Mucosa of descending colon (tissue), 3 donors: ENCODE results near the gene KIF18A. TPM values are rescaled to one million over a fixed set of nuclear protein-coding genes. Genes with fewer than 3 reads are reported as not detected.

ENCODE experiments used
- ATAC-seq: fragments of 200-7000 bp; cut with Tn5 transposase; one replicate; pipeline ENCODE4 v1.9.1; 2020; ENCODE audit warnings: mild to moderate bottlenecking, moderate library complexity
- DNase-seq, 3 donors: peaks; one replicate each; pipeline ENCODE4 v3.0.0-alpha.2; 2020
- H3K36me3 ChIP-seq: fragments of 200-600 bp; one replicate; pipeline ENCODE4 v1.8.0; 2021; ENCODE audit warnings: low read depth, mild to moderate bottlenecking
- H3K4me1 ChIP-seq: fragments of 200-600 bp; one replicate; pipeline ENCODE4 v1.8.0; 2021; ENCODE audit warnings: low read depth, mild to moderate bottlenecking
- H3K4me3 ChIP-seq: fragments of 200-600 bp; one replicate; pipeline ENCODE4 v1.8.0; 2021; ENCODE audit warnings: mild to moderate bottlenecking
- H3K9me3 ChIP-seq: fragments of 200-600 bp; one replicate; pipeline ENCODE4 v1.8.0; 2021; ENCODE audit warnings: mild to moderate bottlenecking
- CTCF ChIP-seq: fragments of 200-600 bp; IDR thresholded peaks from one replicate; pipeline ENCODE4 v1.8.0; 2022; ENCODE audit warnings: antibody characterized with exemption, mild to moderate bottlenecking
- intact Hi-C, 2 donors: fragments of 100-400 bp; cut with DNase I in 1 of 2; cut with micrococcal nuclease in 1 of 2; formaldehyde crosslinking; loops; one replicate each; pipeline versions ENCODE4 v1.11.0 to v1.11.1; 2022; cut with DNase I, micrococcal nuclease
- microRNA-seq: library from miRNA; unstranded; fragments of <30 nt; microRNA quantifications from one replicate; pipeline ENCODE4, GENCODE V29; 2019
- total RNA-seq, 3 donors: library from RNA; stranded (reverse); fragmentation: NEBNext Ultra II Directional in 2 of 3; extraction: Animal tissue kit (Norgen Biotek cat#: 25700) in 2 of 3; gene quantifications; one replicate each; pipeline versions ENCODE4 v1.2.1 to v1.2.4, GENCODE V29; 2021 to 2023
- donor health status: DM: no; HTN: no; CAD: no; lungs with moderate emphysema.
- donor health status: DM: no; HTN: no; CAD: no.
- donor health status: DM: no; HTN: yes; CAD: no.

The KIF18A gene
- total RNA-seq, 3 donors from 2014 or later, result 1.9 to 4.3 (median 2.5) TPM

GRCh38 chr11:27977031-27977430 is 130.9 kb downstream of the KIF18A start:
- no peak for ATAC-seq
- Histone ChIP-seq H3K9me3 (no peaks in the 10 kb centered on the region), H3K4me3 (no peak overlapping the region), H3K4me1 (no peaks in the 10 kb centered on the region), H3K36me3 (no peaks in the 10 kb centered on the region)
- no peak for TF ChIP-seq CTCF
- intact Hi-C loops, result no loop called here
- DNase-seq, result no peak

GRCh38 chr11:27976262-27976661 is 131.7 kb downstream of the KIF18A start:
- ATAC-seq (no peak), DNase-seq (no peak)
- Histone ChIP-seq H3K4me1 (no peaks in the 10 kb centered on the region), H3K4me3 (no peak overlapping the region), H3K36me3 (no peaks in the 10 kb centered on the region), H3K9me3 (no peaks in the 10 kb centered on the region)
- TF ChIP-seq CTCF, result no peak
- intact Hi-C loops, result no loop called here

GRCh38 chr11:27973851-27974536 is 134.0 kb downstream of the KIF18A start:
- no peak for TF ChIP-seq CTCF
- no peaks in the 10 kb centered on the region for H3K36me3 ChIP-seq
- ATAC-seq, result no peak

GRCh38 chr11:27972522-27973170 is 135.3 kb downstream of the KIF18A start:
- Histone ChIP-seq H3K9me3 (no peaks in the 10 kb centered on the region), H3K36me3 (no peaks in the 10 kb centered on the region), H3K4me3 (no peak overlapping the region), H3K4me1 (no peaks in the 10 kb centered on the region)
- intact Hi-C loops, result no loop called here
- ATAC-seq (no peak), DNase-seq (no peak)
- TF ChIP-seq CTCF, result no peak

More at GRCh38 chr11:27973851-27974536, 134.0 kb downstream of the KIF18A start:
- DNase-seq, result no peak
- Histone ChIP-seq H3K9me3 (no peaks in the 10 kb centered on the region), H3K4me1 (no peaks in the 10 kb centered on the region), H3K4me3 (no peak overlapping the region)
- intact Hi-C loops, result no loop called here

GRCh38 chr11:27971171-27971570 is 136.8 kb downstream of the KIF18A start:
- intact Hi-C loops, result no loop called here
- DNase-seq (no peak), ATAC-seq (no peak)
- no peaks in the 10 kb centered on the region for H3K4me1 ChIP-seq
- TF ChIP-seq CTCF, result no peak
- H3K9me3 ChIP-seq, result no peaks in the 10 kb centered on the region
- no peaks in the 10 kb centered on the region for H3K36me3 ChIP-seq
- H3K4me3 ChIP-seq, result no peak overlapping the region

Small RNA genes within 50 kb of the gene (microRNA-seq; reads per million reads assigned to microRNA genes)
- gene MIR610, result not detected

Other genes with a start within 250 kb of the KIF18A start
- 10 to 100 TPM; 16.4 to 23.2 (median 17.1) TPM for gene METTL15, start 232 bp upstream of the KIF18A start, total RNA-seq